Measurements from ENCODE around the gene RPS15.

Gene RPS15

GRCh38 chr19:1459479-1459878, 21.3 kb downstream of the RPS15 start:
- no peak for TF ChIP-seq CTCF (IDR thresholded peaks at IDR 0.05; ENCODE audit: low read depth, low read length)
- H3K4me3 ChIP-seq (ENCODE audit: low read depth, low read length) = no peak overlapping the region

- no peak overlapping the region for H3K4me3 ChIP-seq (ENCODE audit: low read depth, low read length)
- TF ChIP-seq CTCF (IDR thresholded peaks at IDR 0.05; ENCODE audit: low read depth, low read length) = no peak
These were observed 22.1 kb downstream of the RPS15 start for GRCh38 chr19:1460033-1460995.

GRCh38 chr19:1461862-1462261, 23.7 kb downstream of the RPS15 start:
- no peak for TF ChIP-seq CTCF (IDR thresholded peaks at IDR 0.05; ENCODE audit: low read depth, low read length)
- no peak overlapping the region for H3K4me3 ChIP-seq (ENCODE audit: low read depth, low read length)

GRCh38 chr19:1465191-1466016, 27.2 kb downstream of the RPS15 start:
- H3K4me3 ChIP-seq (ENCODE audit: low read depth, low read length) = no peak overlapping the region
- TF ChIP-seq CTCF (IDR thresholded peaks at IDR 0.05; ENCODE audit: low read depth, low read length) = peak; percentile 61

GRCh38 chr19:1466018-1466460, 27.8 kb downstream of the RPS15 start:
- H3K4me3 ChIP-seq (ENCODE audit: low read depth, low read length) = no peak overlapping the region
- TF ChIP-seq CTCF (IDR thresholded peaks at IDR 0.05; ENCODE audit: low read depth, low read length) = no peak

- H3K4me3 ChIP-seq (ENCODE audit: low read depth, low read length) = no peak overlapping the region
- no peak for TF ChIP-seq CTCF (IDR thresholded peaks at IDR 0.05; ENCODE audit: low read depth, low read length)
These were observed 28.4 kb downstream of the RPS15 start for GRCh38 chr19:1466461-1467214.

Measured in WI38 (cell line).